ENCODE results near the gene RAPSN.

DNA sequence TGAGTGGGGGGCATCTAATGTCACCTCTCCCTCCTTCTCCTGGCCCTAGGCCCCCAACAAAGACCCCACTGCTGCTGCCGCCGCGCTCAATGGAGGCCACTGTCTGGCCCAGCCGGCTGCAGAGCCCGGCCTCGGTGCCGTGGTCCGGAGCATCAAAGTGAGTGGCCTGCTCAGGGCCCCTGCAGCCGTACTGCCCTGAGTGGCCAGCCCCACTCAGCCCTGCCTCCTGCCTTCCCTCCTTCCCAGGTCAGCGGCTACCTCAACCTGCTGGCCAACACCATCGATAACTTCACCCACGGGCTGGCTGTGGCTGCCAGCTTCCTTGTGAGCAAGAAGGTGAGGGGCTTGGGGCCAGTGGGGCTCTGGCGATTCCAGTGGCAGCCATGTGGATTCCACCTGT, 35.6 kb downstream of the RAPSN start:
- no peak for TF ChIP-seq EP300 (conservative IDR thresholded peaks at IDR 0.05; ENCODE audit: poor library complexity, severe bottlenecking)
- no peak for TF ChIP-seq SMC3 (conservative IDR thresholded peaks at IDR 0.05; ENCODE audit: poor library complexity)
- TF ChIP-seq EZH2 (IDR thresholded peaks at IDR 0.05; ENCODE audit: borderline replicate concordance, insufficient read depth, low read length, poor library complexity, severe bottlenecking): no peak
- TF ChIP-seq, protein P1, sequence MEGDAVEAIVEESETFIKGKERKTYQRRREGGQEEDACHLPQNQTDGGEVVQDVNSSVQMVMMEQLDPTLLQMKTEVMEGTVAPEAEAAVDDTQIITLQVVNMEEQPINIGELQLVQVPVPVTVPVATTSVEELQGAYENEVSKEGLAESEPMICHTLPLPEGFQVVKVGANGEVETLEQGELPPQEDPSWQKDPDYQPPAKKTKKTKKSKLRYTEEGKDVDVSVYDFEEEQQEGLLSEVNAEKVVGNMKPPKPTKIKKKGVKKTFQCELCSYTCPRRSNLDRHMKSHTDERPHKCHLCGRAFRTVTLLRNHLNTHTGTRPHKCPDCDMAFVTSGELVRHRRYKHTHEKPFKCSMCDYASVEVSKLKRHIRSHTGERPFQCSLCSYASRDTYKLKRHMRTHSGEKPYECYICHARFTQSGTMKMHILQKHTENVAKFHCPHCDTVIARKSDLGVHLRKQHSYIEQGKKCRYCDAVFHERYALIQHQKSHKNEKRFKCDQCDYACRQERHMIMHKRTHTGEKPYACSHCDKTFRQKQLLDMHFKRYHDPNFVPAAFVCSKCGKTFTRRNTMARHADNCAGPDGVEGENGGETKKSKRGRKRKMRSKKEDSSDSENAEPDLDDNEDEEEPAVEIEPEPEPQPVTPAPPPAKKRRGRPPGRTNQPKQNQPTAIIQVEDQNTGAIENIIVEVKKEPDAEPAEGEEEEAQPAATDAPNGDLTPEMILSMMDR (IDR thresholded peaks at IDR 0.05; ENCODE audit: poor library complexity, severe bottlenecking): no peak
- no peak for TF ChIP-seq POLR2AphosphoS5 (IDR thresholded peaks at IDR 0.05)

All from neural cell (in vitro differentiated cells).